ENCODE results near the gene CPAMD8.
"Not testable (repeated sequence)": the region's sequence is repeated elsewhere in the genome, so short reads cannot be mapped to it uniquely, and the experiment has no call there.

CPAMD8 gene

DNA sequence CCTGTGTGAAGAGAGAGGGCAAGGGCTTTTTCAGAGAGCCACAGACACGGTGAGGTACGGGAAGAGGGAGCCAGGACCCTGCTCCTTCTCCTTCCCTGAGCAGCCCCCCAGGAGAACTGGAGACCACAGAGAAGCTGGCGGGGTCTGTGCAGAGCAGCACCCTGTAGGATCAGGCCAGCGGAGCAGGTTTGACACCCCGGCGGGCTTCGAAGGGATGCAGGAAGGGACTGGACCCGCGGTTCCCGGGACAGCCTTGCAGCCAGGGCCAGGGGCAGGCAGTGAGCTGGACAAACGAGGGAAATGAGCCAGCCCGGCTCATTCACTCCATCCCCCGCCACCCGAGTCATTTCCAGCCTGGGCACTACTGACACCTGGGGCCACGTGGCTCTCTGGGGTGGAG is 22.2 kb downstream of the CPAMD8 start:
- no peaks in the 10 kb centered on the region for H3K9me3 Mint-ChIP-seq
- H3K36me3 Mint-ChIP-seq (ENCODE audit: low read depth): no peaks in the 10 kb centered on the region
- intact Hi-C loops (cut with micrococcal nuclease): no loop called here
- peaks cover 31% of the 10 kb centered on the region for H3K4me1 Mint-ChIP-seq (ENCODE audit: low read depth)
- H3K4me3 Mint-ChIP-seq: no peak overlapping the region
- no peak overlapping the region for H3K27ac Mint-ChIP-seq
- H3K27me3 Mint-ChIP-seq: peaks cover 32% of the 10 kb centered on the region

DNA sequence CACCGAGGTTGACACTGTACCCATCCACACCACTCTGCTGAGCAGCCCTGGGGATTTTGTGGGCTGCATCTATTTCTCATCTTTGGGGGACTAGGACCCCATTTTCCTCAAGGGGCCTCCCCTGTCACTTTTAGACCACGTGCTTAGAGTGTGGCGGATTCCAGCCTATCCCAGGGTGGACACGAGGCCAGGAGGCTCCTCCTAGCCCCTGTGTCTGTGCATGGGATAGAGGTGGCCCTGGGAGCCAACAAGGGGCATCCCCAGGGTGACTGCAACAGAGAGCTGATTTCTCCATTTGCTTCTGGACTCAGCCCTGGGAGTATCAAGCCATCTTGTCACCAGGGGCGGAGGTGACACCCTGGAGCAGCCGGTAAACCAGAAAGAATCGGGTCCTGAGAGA is 24.2 kb downstream of the CPAMD8 start:
- no peak overlapping the region for H3K4me3 Mint-ChIP-seq
- H3K36me3 Mint-ChIP-seq (ENCODE audit: low read depth): no peaks in the 10 kb centered on the region
- intact Hi-C loops (cut with micrococcal nuclease): no loop called here
- H3K27me3 Mint-ChIP-seq: peaks cover 37% of the 10 kb centered on the region
- H3K4me1 Mint-ChIP-seq (ENCODE audit: low read depth): peaks cover 23% of the 10 kb centered on the region
- no peak overlapping the region for H3K27ac Mint-ChIP-seq
- H3K9me3 Mint-ChIP-seq: peaks cover 10% of the 10 kb centered on the region

- no peak overlapping the region for H3K4me3 Mint-ChIP-seq
- H3K27ac Mint-ChIP-seq: no peak overlapping the region
- H3K9me3 Mint-ChIP-seq: peaks cover 10% of the 10 kb centered on the region
- H3K36me3 Mint-ChIP-seq (ENCODE audit: low read depth): no peaks in the 10 kb centered on the region
- peaks cover 37% of the 10 kb centered on the region for H3K27me3 Mint-ChIP-seq
- intact Hi-C loops (cut with micrococcal nuclease): no loop called here
- peaks cover 15% of the 10 kb centered on the region for H3K4me1 Mint-ChIP-seq (ENCODE audit: low read depth)
These were observed 24.9 kb downstream of the CPAMD8 start for GRCh38 chr19:17001603-17002183.

DNA sequence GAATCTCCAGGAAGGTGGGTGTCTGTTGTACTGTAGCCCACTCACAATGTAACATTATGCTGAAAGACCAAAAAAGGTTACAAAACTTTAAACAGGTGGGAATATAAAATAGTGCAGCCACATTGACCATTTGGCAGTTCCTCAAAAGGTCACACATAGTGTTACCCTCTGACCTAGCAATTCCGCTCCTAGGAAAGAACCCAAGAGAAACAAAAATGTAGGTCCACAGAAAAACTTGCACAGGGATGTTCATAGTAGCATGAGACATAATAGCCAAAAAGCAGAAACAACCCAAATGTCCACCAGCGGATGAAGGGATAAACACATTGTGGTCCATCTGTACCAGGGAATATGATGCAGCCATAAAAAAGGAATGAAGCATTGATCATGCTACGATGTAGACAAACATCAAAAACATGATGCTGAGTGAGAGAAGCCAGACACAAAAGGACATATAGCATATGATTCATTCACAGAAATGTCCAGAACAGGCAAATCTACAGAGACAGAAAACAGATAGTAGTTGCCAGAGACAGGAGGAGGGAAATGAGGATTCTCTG is 27.9 kb downstream of the CPAMD8 start:
- no peak overlapping the region for H3K27ac Mint-ChIP-seq
- no peak overlapping the region for H3K4me3 Mint-ChIP-seq
- H3K4me1 Mint-ChIP-seq (ENCODE audit: low read depth): peaks cover 11% of the 10 kb centered on the region
- peaks cover 10% of the 10 kb centered on the region for H3K9me3 Mint-ChIP-seq
- peaks cover 23% of the 10 kb centered on the region for H3K27me3 Mint-ChIP-seq
- intact Hi-C loops (cut with micrococcal nuclease): no loop called here
- no peaks in the 10 kb centered on the region for H3K36me3 Mint-ChIP-seq (ENCODE audit: low read depth)

DNA sequence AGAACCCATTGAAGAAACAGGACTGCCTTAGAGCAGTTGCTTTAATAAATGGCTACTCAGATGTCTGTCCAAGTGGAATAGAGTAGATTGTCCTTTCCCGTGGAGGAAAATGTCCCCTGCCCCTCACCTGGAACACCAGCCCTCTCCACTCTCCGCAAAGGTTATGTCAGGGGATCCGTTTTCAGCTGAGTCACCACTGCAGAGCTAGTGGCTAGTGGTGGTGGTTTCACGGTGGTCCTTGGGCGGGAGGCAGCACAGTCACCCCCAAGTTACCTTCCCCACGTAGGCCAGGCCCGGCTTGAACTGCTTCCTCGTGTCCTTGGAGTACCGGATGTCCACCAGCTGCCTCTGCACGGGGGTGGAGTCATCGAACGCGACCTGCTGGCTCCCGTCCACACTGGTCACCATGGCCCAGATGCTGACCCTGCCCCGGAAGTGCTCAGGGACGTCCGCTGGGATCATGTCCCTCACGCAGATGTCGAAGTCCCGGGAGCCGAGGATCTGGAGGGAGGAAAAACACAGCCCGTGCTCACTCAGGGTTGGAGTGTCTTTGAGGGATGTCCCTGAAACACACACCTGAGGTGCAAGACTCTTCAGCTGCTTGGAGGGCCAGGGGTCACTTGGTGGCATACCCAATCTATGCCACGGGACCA is 29.6 kb downstream of the CPAMD8 start:
- Mint-ChIP-seq H3K27me3 (peaks cover 16% of the 10 kb centered on the region), H3K9me3 (peaks cover 10% of the 10 kb centered on the region)
- H3K4me1 Mint-ChIP-seq (ENCODE audit: low read depth); H3K4me3 Mint-ChIP-seq; H3K27ac Mint-ChIP-seq; H3K36me3 Mint-ChIP-seq (ENCODE audit: low read depth); intact Hi-C loops (cut with micrococcal nuclease): not testable (repeated sequence)

DNA sequence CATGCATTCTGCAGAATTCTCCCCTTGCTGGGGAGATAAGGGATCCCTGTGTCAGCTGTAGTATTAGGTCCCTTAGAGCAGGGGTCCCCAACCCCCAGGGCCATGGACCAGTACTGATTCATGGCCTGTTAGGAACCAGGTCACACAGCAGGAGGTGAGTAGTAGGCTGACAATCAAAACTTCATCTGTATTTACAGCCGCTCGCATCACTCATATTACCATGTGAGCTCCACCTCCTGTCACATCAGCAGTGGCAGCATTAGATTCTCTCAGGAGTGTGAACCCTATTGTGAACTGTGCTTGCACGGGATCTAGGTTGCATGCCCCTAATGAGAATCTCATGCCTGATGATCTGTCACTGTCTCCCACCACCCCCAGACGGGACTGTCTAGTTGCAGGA is 37.9 kb downstream of the CPAMD8 start:
- H3K9me3 Mint-ChIP-seq: no peaks in the 10 kb centered on the region
- H3K4me1 Mint-ChIP-seq (ENCODE audit: low read depth): no peaks in the 10 kb centered on the region
- no peak overlapping the region for H3K27ac Mint-ChIP-seq

DNA sequence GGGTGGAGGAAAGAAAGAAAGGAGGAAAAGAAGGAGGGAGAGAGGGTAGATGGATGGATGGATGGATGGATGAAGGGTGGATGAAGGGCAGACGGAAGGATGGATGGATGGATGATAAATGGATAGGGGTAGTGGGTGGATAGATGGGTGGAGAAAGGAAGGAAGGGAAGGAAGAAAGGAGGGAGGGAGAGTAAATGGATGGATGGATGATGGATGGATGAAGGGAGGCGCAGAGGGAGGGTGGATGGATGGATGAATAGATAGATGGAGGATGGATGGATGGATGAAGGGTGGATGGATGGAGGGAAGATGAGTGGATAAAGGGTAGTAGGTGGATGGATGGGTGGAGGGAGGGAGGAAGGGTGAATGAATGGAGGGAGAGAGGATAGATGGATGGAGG is 41.2 kb downstream of the CPAMD8 start:
- peaks cover 18% of the 10 kb centered on the region for H3K27me3 Mint-ChIP-seq
- intact Hi-C loops (cut with micrococcal nuclease): no loop called here
- no peaks in the 10 kb centered on the region for H3K4me1 Mint-ChIP-seq (ENCODE audit: low read depth)
- H3K36me3 Mint-ChIP-seq (ENCODE audit: low read depth): no peaks in the 10 kb centered on the region
- no peak overlapping the region for H3K4me3 Mint-ChIP-seq
- H3K9me3 Mint-ChIP-seq: no peaks in the 10 kb centered on the region
- no peak overlapping the region for H3K27ac Mint-ChIP-seq

More for the DNA sequence above, 37.9 kb downstream of the CPAMD8 start:
- intact Hi-C loops (cut with micrococcal nuclease): no loop called here
- peaks cover 18% of the 10 kb centered on the region for H3K27me3 Mint-ChIP-seq
- no peaks in the 10 kb centered on the region for H3K36me3 Mint-ChIP-seq (ENCODE audit: low read depth)
- H3K4me3 Mint-ChIP-seq: no peak overlapping the region

DNA sequence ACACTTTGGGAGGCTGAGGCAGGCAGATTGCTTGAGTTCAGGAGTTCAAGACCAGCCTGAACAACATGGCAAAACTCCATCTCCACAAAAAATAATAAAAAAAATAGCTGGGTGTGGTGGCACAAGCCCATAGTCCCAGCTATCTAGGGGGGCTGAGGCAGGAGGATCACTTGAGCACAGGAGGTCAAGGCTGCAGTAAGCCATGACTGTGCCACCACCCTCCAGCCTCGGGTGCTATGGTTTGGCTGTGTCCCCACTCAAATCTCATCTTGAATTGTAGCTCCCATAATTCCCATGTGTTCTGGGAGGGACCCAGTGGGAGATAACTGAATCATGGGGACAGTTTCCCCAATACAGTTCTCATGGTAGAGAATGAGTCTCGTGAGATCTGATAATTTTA is 44.0 kb downstream of the CPAMD8 start:
- H3K4me3 Mint-ChIP-seq; intact Hi-C loops (cut with micrococcal nuclease); H3K27ac Mint-ChIP-seq; H3K36me3 Mint-ChIP-seq (ENCODE audit: low read depth); H3K4me1 Mint-ChIP-seq (ENCODE audit: low read depth): not testable (repeated sequence)
- H3K27me3 Mint-ChIP-seq: peaks cover 24% of the 10 kb centered on the region
- H3K9me3 Mint-ChIP-seq: peaks cover 11% of the 10 kb centered on the region

GRCh38 chr19:16978839-16979802 is 47.5 kb downstream of the CPAMD8 start:
- Mint-ChIP-seq H3K9me3 (peaks cover 11% of the 10 kb centered on the region), H3K27ac (no peak overlapping the region), H3K4me3 (no peak overlapping the region), H3K36me3 (ENCODE audit: low read depth) (no peaks in the 10 kb centered on the region), H3K4me1 (ENCODE audit: low read depth) (no peaks in the 10 kb centered on the region), H3K27me3 (peaks cover 22% of the 10 kb centered on the region)
- intact Hi-C loops (cut with micrococcal nuclease): no loop called here

GRCh38 chr19:16978156-16978555 is 48.5 kb downstream of the CPAMD8 start:
- no peak overlapping the region for H3K27ac Mint-ChIP-seq
- no peaks in the 10 kb centered on the region for H3K4me1 Mint-ChIP-seq (ENCODE audit: low read depth)
- H3K9me3 Mint-ChIP-seq: peaks cover 11% of the 10 kb centered on the region
- intact Hi-C loops (cut with micrococcal nuclease): no loop called here
- peaks cover 20% of the 10 kb centered on the region for H3K27me3 Mint-ChIP-seq
- H3K4me3 Mint-ChIP-seq: no peak overlapping the region
- H3K36me3 Mint-ChIP-seq (ENCODE audit: low read depth): no peaks in the 10 kb centered on the region

DNA sequence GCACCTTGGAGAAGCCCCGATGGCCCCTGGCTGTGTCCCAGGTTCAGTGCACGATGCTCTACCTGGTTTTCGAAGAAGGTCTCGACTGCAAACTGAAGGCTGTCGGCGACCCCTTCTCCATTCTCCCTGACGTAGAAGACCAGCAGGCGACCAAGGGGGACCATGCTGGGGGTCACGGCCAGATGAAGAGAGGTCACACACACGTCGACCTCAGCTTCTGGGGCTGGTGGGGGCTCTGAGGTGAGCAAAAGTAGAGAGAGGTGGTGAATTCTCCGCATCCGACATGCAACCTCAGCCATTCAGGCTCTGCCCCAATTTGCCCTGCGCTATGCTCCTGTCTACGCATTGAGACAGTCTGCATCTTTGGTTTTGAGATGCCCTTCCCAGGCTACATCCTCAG is 49.3 kb downstream of the CPAMD8 start:
- intact Hi-C loops (cut with micrococcal nuclease): no loop called here
- Mint-ChIP-seq H3K27me3 (peaks cover 20% of the 10 kb centered on the region), H3K36me3 (ENCODE audit: low read depth) (no peaks in the 10 kb centered on the region), H3K4me3 (no peak overlapping the region), H3K9me3 (peaks cover 11% of the 10 kb centered on the region), H3K27ac (no peak overlapping the region), H3K4me1 (ENCODE audit: low read depth) (no peaks in the 10 kb centered on the region)

GRCh38 chr19:16976446-16976845 is 50.2 kb downstream of the CPAMD8 start:
- Mint-ChIP-seq H3K9me3 (peaks cover 11% of the 10 kb centered on the region), H3K4me3 (no peak overlapping the region), H3K36me3 (ENCODE audit: low read depth) (no peaks in the 10 kb centered on the region), H3K27me3 (peaks cover 20% of the 10 kb centered on the region), H3K27ac (no peak overlapping the region), H3K4me1 (ENCODE audit: low read depth) (no peaks in the 10 kb centered on the region)
- intact Hi-C loops (cut with micrococcal nuclease): no loop called here

DNA sequence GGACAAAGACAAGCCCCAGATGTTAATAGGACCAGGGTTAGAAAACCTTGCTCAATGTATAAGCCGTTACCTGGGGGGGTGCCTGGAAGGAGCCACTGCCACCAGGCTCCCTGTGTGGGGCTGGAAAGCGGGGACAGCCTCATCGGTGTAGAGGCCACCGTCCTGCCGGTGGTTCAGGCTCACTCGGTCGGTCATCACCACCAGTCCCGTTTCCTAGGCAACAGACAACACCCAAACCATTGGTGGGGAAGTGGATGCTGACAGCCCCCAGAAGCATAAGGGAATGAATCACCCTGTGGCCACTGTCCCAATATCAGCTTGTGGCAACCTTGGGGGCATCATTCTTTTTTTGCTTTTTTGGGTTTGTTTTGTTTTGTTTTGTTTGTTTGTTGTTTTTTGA is 55.8 kb downstream of the CPAMD8 start:
- Mint-ChIP-seq H3K36me3 (ENCODE audit: low read depth) (no peaks in the 10 kb centered on the region), H3K4me1 (ENCODE audit: low read depth) (no peaks in the 10 kb centered on the region), H3K4me3 (no peak overlapping the region), H3K27me3 (peaks cover 13% of the 10 kb centered on the region), H3K9me3 (peaks cover 10% of the 10 kb centered on the region), H3K27ac (no peak overlapping the region)
- intact Hi-C loops (cut with micrococcal nuclease): no loop called here

GRCh38 chr19:16969135-16969534 is 57.5 kb downstream of the CPAMD8 start:
- intact Hi-C loops (cut with micrococcal nuclease): loop anchor here (1.0 kb wide), 1 partner anchor 198 kb away; no protein-coding TSS in a partner anchor
- H3K4me1 Mint-ChIP-seq (ENCODE audit: low read depth): no peaks in the 10 kb centered on the region
- H3K36me3 Mint-ChIP-seq (ENCODE audit: low read depth): no peaks in the 10 kb centered on the region
- peaks cover 16% of the 10 kb centered on the region for H3K27me3 Mint-ChIP-seq
- H3K27ac Mint-ChIP-seq: no peak overlapping the region
- H3K9me3 Mint-ChIP-seq: peaks cover 10% of the 10 kb centered on the region
- no peak overlapping the region for H3K4me3 Mint-ChIP-seq

Measured in dendritic cell treated with granulocyte-macrophage colony-stimulating factor and Interleukin-4, amounts not matched to agents 40 ng/mL and 50 ng/mL, for 4 days (primary cell).